ENCODE results near the gene PTRH2.

- no peak for TF ChIP-seq POLR2A (IDR thresholded peaks at IDR 0.05)
- TF ChIP-seq, protein P1, sequence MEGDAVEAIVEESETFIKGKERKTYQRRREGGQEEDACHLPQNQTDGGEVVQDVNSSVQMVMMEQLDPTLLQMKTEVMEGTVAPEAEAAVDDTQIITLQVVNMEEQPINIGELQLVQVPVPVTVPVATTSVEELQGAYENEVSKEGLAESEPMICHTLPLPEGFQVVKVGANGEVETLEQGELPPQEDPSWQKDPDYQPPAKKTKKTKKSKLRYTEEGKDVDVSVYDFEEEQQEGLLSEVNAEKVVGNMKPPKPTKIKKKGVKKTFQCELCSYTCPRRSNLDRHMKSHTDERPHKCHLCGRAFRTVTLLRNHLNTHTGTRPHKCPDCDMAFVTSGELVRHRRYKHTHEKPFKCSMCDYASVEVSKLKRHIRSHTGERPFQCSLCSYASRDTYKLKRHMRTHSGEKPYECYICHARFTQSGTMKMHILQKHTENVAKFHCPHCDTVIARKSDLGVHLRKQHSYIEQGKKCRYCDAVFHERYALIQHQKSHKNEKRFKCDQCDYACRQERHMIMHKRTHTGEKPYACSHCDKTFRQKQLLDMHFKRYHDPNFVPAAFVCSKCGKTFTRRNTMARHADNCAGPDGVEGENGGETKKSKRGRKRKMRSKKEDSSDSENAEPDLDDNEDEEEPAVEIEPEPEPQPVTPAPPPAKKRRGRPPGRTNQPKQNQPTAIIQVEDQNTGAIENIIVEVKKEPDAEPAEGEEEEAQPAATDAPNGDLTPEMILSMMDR (IDR thresholded peaks at IDR 0.05) = no peak
Observed at GRCh38 chr17:59695945-59696681, 11.1 kb downstream of the PTRH2 start.

All from tibial nerve (tissue), 3 donors.